RPMI8226 (cell line): ENCODE data around the gene NAALADL2.

ENCODE experiments used
- DNase-seq: peaks from one replicate; pipeline ENCODE4 v3.0.0-alpha.2; 2015

NAALADL2 gene

DNA sequence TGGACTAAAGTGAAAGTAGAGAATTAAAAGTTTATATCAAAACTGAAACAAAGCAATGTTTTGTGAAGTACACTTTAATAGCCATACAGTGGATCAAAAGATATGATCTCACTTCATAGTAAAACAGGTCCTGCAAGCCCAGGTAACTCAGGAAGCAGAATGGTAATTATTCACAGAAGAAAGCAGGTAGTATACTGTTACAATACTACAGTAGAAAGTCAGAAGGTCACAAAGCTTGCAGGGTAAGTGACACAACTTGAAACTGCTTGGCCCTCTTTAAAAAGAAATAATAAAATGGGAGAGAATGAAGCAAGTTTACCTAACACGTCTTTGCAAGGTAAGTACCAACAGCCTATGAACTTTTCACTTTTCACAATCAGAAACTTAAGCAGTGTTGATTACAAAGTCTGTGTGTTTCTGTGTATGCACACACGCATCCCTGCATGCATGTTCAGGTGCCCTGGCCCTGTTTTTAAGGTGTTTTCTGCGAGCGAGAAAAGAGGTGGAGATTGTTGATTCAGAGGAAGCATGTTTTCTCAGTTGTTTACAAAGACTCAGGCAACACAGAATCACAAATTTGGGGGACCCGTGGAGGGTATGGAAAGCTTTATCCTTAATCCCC lies at the start of gene NAALADL2:
NAALADL2 (plus strand) TSS at position 221 of the 622 bp plus-strand sequence.
- DNase-seq, result no peak

GRCh38 chr3:174810254-174810653 lies 48.9 kb upstream of the NAALADL2 start:
- DNase-seq, result no peak

GRCh38 chr3:174812172-174812862 lies 46.8 kb upstream of the NAALADL2 start:
- DNase-seq, result no peak

DNA sequence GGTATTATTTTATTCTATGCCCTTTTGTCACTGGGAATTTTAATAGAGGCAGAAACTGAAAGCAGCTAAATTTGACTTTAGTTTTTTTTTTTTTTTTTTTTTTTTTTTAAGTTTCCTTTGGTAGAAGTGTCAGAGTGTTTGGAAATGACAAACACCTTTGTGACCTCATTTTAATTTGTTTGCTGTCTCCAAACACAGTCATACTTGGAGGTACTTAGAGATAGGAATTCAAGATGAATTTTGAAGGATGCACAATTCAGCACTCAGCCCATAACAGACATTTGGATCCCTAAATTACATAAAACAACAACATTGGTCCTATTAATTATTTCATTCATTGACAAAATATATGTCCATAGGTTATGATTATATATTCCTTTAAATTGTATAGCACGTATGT lies 43.4 kb upstream of the NAALADL2 start:
- no peak for DNase-seq

GRCh38 chr3:174820885-174821284 lies 38.2 kb upstream of the NAALADL2 start:
- DNase-seq, result no peak

DNA sequence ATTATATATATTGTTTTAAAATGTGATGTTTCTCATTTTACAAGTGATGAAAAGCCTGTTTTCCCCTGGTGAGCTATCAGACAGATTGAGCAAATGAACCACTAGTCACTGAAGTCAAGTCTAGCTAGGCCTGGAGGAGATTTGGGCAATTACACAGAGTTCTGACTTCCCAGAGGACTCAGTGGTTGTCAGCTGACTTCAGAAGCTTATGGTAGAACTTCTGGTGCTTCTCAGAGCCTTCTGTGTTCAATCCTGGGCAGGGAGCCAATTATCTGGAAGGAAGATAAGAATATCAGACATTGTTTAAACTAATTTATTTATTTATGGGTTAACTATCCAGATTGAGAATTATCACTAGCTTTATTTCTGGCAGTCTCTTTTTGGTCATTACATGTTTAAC lies 37.7 kb upstream of the NAALADL2 start:
- DNase-seq, result no peak

DNA sequence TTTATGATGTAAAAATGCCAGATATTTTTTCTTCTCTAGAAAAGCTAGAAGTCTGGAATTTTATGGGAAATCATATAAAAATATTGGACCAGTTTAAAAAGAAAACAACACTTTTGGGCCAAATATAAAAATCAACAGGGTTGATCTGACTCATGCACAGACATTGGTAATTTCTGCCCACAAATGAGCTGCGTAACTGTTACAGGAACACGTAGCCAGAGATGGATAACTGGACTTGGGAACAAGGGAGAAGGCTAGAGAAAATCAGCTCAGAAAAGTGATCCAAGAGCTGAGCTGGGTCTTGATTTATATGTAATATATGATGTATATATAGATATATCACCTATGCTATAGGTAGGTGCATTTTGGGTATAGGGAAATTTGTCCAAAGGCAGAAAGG lies 36.8 kb upstream of the NAALADL2 start:
- DNase-seq, result no peak

DNA sequence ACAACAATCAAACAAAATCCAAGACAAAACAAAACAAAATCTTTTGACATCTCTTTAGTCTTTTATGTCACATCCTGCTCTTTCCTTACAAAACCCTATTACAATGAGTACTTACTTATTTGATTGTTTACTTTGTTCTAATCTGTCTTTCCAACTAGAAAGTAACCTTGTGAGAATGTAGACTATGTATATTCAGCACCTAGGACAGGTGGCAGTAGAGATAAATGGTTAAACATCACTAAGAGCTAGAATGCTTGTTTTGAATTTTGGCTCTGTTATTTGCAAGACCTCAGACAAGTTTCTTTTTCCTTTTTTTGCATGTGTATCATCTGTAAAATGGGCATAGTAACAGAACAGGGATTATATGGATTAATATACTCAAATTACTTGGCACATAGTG lies 33.1 kb upstream of the NAALADL2 start:
- DNase-seq, result no peak

DNA sequence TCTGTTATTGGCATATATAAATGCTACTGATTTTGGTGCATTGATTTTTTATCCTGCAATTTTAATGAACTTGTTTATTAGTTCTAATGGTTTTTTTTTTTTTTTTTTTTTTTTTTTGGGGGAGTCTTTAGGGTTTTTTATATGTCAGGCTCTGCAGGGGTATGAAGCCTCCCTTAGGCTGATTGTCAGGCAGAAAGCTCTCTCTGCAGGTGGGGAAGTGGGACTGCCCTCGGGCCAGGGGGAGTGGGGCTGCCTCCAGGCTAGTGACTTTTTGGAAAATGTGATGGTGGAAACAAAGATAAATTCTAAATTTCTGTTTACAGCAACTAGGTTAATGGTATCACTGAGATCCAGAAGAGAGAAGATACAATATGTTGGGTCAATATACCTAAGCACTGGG lies 14.4 kb upstream of the NAALADL2 start:
- DNase-seq, result no peak

- DNase-seq, result no peak
Observed at GRCh38 chr3:174846055-174846454, 13.1 kb upstream of the NAALADL2 start.

DNA sequence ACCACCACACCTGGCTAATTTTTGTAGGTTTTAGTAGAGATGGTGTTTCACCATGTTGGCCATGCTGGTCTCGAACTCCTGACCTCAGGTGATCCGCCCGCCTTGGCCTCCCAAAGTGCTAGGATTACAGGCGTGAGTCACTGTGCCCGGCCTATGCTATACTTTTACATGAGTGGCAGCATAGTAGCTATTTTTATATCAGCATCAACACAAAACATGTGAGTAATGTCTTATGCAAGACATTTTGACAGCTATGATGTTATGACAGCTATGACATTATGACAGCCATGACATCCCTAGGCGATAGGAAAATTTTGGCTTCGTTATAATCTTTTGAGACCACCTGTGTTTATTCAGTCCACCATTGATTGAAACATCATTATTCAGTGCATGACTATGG lies 4.1 kb upstream of the NAALADL2 start:
- DNase-seq, result no peak

DNA sequence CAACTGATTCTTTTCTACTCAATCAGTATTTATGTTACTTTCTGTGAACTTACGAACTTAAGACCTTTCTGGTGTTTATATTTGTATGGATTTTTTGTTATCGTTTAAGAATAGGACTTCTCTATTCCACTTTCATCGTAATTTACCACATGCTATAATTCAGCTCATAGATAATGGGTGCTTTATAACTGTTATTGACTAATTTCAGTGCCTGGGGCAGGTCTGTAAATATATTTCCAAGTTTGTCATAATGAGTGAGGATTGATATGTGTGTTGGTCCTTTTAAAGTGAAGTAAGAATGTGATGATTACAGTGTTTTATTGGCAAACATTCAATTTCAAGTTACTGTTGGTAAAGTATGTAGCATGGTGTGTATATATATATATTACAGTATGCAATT lies 1.8 kb upstream of the NAALADL2 start:
- DNase-seq, result no peak

DNA sequence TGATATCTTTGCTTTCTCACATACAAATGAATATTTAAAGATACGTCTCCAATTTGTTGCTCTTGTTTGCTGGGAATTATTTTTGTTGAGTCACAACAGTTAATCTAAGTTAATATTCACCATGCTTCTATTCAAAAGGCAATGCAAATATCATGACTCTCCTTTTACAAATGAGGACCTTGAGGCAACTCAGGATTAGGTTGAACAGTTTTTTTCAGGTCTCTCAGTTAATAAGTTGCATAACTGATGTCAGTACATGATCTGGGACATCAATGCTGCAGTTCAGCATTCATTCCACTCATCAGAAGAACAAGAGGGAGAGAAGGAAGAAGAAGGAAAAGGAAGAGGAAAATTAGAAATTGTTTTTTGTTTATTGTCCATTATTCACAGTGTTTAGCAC lies 781 bp upstream of the NAALADL2 start:
- DNase-seq, result no peak

DNA sequence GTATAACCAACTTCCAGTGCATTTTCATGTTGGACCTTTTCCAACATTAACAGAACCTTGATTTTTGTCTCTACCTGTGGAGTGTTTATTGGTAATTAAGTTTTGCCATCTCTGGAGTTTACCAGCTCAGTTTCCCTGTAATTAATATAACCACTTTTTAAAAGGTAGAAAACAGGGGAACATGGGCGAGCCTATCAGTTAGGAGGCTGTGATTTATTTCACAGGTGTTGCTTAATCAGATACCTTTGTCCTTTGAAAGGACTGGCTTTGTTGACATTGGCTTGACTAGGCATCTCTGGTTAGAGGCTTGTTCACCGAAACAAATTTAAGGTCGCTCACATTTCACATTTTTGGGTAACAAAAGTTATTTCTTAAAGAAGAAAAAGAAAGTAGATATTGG lies 622 bp downstream of the NAALADL2 start:
- DNase-seq, result no peak

- no peak for DNase-seq
Observed at GRCh38 chr3:174862101-174862500, 3.0 kb downstream of the NAALADL2 start.

DNA sequence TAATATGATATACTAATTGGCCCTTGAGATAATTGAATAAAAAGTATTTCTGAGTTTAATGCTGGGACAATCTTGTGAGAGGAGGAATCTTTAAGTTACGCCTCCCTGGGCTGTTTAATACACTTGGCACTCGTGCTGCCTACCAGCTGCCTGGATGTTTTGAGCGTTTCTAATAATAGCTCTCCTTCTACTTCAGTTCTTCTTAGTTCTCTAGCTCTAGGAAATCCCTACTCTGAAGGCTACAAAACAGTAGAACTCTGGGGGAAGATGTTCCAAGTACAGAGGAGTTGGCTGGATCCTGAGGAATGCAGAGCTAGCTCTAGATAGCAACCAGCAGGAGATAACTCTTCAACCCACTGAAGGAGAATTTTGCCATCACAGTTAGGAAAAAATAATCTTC lies 3.5 kb downstream of the NAALADL2 start:
- DNase-seq, result no peak

DNA sequence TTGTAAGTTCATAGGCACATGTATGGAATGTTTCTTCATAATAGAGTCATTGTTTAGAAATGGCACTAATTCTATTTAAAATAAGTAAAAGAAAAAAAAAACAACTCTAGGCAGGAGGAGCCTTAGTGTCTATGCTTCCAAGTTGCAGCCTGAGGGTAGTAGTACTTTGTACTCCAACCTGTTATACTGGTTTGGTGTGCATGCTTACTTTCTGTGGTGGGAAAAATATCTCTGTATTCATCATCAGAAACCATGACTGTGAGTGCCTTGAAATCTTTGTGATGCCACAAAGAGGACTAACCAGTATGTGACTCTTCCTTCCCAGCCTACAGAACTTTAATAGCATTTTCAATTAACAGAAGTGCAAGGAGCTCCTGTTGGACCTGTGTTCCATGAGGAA lies 4.4 kb downstream of the NAALADL2 start:
- no peak for DNase-seq

DNA sequence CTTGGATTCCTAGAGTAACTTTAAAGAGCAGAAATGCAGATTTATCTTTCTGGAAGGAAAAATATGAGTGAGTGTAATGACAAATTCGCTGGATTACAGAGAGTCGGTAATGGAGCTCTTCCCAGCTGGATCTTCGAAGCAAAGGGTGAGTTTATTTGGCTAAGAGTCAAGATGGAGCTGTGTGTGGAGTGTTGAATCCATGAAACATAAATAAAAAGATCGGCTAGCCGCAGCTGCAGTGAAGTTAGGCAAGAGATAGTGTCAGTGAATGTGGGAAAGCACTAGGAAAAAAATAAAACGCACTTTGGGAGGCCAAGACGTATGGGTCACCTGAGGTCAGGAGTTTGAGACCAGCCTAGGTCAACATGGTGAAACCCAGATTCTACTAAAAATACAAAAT lies 10.3 kb downstream of the NAALADL2 start:
- DNase-seq, result no peak

- DNase-seq, result no peak
Observed at GRCh38 chr3:174873832-174874657, 14.9 kb downstream of the NAALADL2 start.

GRCh38 chr3:174882789-174883188 lies 23.7 kb downstream of the NAALADL2 start:
- no peak for DNase-seq

- no peak for DNase-seq
Observed at GRCh38 chr3:174883881-174884675, 24.9 kb downstream of the NAALADL2 start.

GRCh38 chr3:174884776-174885568 lies 25.8 kb downstream of the NAALADL2 start:
- DNase-seq, result no peak
